ENCODE data around the gene PPP2R2B.

The PPP2R2B gene

DNA sequence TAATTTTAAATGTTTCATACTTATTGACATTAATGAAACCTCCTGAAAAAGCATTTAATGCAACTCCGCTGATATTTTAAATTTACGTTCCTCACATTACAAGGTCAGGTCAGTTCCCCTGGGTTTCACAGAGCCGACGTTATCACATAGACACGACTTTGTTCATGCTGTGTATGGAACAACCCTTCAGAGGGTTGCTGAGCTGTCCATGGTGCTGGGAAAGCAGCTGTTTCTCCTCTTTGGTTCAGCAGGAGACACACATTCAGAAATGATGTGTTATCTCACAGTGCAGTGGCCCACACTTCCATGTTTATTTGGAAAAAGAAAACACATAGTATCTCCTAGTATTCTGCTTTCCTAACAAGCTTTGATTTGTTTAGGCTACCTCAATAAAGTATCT, 53.5 kb downstream of the PPP2R2B start:
- no peak for DNase-seq (ENCODE audit: low read depth)

DNA sequence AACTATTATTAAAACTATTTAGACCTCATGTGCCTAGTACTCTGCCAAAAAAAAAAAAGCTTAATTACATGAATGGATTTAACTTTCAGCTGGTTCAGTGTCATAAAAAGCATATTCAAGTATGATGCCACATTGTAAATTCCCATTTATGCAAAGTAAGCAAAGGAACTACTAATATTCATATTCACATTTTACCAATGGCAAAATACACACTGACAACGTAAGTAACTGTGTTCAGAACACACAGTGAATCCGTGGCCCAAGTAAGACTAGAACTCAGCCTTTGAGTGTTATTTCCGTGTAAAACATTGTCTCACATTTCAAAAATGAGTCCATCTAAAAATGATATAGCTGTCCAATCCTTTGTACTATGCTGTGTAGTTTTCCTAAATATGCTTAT, 56.8 kb downstream of the PPP2R2B start:
- DNase-seq (ENCODE audit: low read depth) = no peak

DNA sequence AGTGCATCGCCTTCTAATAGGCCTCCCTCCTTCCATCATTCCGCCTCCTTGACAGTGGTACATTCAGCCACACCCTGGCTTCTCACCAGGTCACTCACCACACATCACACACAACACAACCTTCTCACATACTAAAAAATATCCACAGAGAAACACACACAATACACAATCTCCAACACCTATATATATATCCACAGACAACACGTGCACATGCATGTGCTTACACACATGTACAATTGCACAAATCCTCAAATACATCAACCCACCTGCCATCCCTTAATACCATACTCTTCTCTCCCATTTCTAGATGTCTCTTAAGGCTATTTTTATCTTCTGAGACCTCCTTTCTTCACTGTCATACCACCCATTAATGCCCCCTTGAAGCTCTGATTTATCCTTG, 57.6 kb downstream of the PPP2R2B start:
- DNase-seq (ENCODE audit: low read depth) = no peak

DNA sequence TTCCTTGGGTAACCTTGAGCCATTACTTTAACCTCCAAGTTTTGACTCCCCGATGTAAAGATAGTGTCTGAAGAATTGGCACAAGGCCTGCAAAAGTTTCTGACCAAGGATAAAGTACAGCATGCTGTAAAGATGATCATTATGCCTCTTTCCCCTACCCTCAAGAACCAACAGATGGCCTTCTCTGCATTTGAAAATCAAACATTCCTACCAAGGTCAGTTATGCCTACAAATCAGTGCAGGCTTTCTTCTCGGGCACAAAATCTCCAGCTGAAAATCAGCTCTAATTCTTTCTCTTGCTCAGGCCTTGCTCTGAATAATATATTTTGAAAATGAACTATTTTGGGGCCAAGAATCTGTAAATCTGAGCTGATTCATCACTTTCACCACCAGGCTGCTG, 59.7 kb downstream of the PPP2R2B start:
- DNase-seq (ENCODE audit: low read depth) = no peak

DNA sequence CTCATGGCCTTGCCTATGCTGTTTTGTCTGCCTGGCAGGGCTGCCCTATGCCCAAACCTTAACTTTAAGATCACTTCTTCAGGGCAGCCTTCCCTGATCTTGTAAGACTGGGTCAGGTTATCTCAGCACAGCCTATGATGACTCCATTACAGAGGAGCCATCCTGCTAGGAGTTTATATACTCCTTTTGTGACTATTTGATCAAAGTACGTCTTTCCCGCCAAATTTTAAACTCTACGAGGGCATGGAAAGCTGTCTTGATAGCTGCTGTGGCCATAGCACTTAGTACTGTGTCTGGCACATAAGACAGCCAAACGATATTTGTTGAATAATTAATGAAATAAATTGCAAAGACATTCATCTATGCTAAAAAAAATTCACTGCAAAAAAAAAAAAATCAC, 60.6 kb downstream of the PPP2R2B start:
- DNase-seq (ENCODE audit: low read depth) = no peak

DNA sequence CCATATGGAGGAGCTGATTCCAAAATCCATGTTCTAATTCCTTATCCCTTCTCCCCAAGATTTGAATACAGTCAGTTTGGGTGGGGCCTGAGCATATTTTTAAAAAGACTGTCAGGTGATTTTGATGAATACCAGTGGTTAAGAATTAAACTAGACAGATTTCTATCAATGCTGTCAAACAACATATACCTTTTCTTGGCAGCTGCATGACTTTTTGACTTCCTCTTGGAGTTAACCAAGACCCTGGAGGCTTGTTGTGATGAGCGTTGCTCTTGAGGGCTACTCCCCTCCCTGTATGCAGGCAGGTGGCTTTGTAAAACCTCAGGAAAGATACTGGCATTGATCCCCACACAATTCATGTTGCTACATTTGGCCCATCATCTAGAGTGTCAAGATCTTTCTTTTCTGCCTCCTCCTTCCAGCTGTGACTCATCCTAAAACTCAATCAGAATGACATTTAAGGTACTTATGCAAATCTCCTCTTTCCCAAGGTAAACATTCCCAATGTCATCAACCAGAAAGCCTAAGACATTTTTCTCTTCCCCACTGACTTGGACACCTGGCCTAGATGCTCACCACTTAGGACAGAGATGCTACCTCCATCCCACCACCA, 61.7 kb downstream of the PPP2R2B start:
- DNase-seq (ENCODE audit: low read depth) = no peak

DNA sequence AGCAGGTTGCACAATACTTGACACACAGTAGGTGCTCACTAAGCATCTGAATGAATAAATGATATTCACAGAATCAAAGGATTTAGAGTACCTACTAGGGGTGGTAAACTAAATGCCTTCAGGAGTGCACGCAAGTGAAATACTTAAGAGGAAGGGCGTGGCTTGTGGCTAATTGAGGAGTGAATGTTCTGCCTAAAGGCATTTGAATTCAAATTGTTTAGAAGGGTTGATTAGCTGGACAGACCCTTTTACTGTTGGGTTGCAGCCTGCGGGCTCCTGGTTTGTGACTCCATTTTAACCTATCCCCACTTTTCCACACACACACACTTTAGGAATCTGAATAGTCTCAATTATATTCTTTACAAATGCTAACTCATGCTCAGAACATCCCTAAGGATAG, 63.1 kb downstream of the PPP2R2B start:
- DNase-seq (ENCODE audit: low read depth) = no peak

DNA sequence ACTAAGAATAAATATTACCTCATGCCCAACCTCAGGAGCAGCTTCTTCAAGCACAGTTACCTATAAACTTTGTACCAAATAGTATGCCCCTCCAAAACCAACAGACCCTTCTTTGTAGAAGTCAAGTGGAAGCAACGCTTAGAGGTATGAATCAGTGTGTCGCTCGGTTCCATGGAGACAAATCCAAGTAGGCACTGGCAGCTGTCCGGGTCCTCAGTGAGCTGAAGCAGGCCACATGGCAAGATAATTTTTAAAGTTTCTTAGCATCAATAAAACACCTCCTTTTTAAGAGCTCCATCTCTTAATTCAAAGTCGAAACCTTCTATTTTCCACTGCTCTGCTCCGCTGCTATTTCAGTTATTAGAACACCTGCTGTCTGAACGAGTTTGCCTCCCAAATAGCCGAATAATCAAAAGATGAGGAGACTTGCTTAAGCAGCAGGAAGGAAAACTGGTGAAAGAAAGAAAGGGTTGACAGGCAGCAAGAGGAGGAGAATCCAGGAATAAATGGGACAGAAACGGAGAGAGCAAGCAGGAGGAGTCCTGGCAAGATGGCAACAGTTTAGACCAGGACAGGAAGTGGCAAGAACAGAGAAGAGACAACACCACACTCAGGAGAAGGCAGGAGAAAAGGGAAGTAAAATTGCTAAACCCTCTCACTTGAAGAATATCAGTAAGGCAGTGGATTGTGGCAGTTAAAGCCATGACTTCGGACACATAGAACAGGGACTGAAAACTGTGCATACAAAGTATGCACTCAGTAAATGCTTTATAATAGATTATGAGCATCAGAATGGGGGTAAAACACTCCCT, 65.0 kb downstream of the PPP2R2B start:
- DNase-seq (ENCODE audit: low read depth) = no peak

DNA sequence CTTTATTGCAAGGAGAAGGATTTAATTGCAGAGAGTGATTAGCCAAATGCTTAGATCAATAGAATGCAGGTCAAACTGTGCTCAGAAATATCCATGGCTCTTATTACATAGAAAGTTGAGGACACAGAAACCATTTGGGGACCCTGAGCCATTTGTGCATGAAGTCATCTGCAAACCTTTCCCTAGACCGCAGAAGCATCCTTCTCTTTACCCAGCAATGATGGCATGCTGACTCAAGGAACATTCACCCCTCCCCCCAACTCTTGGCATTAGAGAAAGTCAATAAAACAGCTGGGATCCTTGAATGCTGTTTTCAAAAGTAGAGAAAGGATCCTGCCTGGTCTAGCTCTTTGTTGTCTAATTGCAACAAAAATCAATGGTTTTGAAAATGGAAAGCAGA, 73.5 kb downstream of the PPP2R2B start:
- no peak for DNase-seq (ENCODE audit: low read depth)

DNA sequence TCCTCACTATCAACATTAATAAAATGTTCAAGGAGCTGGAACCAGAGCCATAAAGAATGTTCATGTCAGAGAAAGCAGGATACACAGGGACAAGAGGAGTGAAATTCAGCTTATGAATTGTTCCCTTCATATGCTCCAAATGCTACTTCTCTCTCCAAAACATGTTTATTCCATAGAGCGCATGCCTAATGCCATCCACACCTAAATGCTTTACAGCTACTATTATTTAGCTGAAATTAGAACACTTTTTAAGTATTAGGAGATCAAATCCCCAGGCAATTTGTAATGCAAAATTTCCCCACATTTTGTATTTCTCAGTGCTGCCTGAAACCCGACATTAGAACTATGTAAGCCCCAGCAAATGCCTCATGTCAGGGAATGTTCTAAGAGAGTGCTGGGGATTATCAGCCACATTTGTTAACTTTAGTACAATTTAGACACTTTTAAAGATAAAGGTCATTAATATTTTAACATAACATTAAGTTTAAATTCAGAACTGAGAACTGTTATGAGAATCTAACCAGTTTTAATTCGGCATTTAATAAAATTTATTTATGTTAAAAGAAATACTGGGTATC, 75.5 kb downstream of the PPP2R2B start:
- no peak for DNase-seq (ENCODE audit: low read depth)

DNA sequence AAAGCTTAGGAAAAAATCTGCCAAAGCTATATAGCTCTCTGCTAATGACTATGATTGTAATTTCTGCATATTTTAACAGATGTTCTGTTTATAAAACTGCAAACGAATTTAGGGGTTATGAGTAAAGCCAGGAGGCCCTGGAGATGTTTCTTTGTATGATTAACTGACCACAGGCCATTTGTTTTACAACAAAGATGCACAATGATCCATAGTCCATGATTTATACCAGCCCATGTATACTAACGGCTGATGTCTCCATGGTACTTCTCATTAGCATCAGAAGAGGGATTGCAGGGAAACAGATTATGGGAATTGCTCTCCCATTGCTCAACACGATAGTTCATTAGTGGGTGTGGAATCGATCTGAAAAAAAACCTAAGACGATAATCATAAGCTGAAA, 78.9 kb downstream of the PPP2R2B start:
- DNase-seq (ENCODE audit: low read depth) = no peak

DNA sequence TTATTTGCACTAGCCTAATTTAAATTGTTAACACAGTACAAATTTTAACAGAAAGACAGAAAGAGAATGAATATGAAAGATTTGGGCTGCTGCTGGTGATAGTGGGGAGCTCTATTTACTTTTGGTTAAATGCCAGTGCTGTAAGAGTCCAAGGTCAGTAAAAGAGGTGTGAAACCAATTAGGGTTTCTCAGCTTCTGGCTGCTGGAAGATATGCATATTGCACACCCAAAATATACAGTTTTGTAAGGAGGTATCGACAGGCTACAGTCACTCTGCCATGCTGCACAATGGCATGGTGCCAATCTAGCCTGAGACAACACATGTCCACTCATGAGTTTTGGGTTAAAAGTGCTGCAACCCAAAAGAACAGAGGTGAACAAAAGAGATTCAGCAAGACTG, 79.3 kb downstream of the PPP2R2B start:
- DNase-seq (ENCODE audit: low read depth) = no peak

DNA sequence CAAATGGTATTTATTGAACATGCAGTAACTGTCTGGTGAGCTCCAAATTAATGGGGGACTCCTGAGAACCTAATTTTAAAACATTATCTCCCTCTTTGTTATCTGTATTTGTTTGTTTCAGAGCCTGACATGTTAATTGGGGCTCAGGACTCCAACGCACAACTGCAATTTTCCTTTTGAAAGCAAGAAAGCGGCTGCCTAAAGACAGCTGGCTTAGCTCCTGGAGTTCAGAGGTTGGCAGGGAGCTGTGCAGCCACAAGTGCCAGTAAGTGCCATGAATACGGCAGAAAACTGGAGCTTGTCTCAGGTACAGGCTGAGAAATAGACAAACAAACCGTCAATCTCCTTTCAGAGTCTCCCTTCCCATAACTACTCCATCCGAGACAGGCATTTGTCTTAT, 80.9 kb downstream of the PPP2R2B start:
- no peak for DNase-seq (ENCODE audit: low read depth)

DNA sequence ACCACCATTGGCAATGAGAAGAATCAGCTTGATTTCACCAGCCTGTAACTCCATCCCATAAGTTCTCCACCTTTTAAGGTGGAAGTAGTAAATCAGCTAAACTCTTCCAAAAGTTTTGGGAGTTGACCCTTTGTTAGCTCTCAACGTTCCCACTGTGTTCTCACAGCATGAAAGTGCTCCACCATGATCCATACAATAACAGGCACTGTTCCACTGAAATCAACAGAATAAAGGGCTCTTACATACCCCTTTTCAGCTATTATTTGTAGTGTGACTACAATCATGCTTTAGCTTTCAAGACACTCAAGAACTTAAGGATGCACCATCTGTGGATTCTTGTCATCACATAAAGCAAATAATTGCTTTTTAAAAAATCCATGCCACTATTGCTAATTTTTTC, 81.6 kb downstream of the PPP2R2B start:
- no peak for DNase-seq (ENCODE audit: low read depth)

DNA sequence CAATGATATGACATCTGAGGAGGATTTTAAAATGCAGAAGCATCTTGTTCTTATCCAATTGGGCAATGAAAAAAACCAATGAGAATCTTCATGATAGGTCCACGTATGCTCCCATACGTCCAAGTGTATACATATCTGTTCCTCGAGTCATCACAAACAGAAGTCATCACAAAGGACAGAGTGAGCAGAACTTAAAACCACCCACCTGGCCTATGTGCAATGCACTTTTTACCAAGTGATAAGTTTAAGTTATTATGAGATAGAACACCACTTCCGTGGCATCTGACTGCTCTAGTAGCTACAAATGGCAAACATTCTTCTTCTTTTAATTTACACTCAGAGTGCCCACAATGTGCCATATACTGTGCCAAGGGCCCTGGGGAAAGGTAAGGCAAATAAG, 82.4 kb downstream of the PPP2R2B start:
- DNase-seq (ENCODE audit: low read depth) = no peak

DNA sequence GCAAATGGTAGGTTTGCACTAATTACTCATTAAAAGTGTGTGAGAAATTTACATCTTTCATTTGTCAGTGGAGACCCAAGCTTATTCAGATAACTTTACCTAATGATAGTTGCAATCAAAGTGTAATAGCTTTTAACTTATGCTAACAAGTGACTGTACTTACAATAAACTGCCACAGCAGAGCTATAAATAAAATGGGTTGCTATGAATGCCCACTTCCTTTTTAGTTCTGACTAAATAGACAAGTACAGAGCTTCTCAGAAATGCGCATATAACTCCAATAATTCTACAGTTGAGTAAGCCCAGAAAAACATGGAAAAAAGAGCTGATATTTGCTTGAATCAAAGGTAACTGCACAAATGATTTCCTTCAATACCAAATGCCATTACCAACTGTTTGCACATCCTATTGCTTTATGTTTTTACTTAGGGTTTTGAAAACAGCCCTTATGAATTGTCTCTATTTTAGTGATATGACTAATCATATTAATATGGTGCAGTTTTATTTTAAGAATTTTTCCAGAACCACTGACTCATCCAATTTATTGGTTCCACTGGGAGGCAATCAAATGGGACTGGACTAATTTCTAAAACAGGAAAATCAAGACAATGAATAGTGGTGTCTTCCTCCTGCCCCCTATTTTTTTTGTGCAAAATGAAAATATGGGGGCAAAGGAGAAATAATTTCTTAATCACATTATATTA, 84.1 kb downstream of the PPP2R2B start:
- no peak for DNase-seq (ENCODE audit: low read depth)

DNA sequence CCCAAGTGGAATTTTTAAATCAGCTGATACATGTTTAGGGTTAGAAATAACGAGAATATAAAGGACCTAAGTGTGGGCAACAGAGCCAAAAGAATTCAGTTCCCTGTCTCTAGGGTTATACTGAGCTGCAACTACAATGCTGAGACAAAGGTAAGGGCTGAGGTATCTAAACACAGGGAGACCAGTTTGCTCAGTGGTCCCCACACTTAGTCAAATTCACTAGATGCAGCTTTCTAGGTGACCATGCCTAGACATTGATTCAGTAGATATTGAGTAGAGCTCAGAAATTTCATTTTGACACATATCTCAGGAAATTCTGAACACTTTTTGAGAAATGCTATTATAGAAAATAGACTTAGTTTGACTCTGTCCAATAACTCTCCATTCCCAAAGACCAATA, 84.8 kb downstream of the PPP2R2B start:
- DNase-seq (ENCODE audit: low read depth) = no peak

DNA sequence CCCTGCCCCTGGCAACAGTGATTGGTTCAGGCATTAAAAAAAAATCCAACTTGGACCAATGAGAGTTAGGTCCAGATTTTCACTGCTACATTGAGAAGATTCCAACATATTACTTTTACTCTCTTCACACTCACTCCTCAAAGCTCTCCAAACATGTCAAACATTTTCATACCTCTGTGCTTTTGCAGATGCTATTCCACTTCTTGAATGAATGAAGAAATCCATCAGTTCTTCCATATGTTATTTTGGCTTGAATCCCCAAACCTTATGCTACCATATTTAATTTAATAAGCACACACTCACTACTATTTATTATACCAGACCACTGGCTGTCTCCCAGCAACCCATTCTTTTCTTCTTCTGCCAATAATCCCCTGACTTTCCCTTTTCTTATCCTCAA, 87.1 kb downstream of the PPP2R2B start:
- DNase-seq (ENCODE audit: low read depth) = no peak

DNA sequence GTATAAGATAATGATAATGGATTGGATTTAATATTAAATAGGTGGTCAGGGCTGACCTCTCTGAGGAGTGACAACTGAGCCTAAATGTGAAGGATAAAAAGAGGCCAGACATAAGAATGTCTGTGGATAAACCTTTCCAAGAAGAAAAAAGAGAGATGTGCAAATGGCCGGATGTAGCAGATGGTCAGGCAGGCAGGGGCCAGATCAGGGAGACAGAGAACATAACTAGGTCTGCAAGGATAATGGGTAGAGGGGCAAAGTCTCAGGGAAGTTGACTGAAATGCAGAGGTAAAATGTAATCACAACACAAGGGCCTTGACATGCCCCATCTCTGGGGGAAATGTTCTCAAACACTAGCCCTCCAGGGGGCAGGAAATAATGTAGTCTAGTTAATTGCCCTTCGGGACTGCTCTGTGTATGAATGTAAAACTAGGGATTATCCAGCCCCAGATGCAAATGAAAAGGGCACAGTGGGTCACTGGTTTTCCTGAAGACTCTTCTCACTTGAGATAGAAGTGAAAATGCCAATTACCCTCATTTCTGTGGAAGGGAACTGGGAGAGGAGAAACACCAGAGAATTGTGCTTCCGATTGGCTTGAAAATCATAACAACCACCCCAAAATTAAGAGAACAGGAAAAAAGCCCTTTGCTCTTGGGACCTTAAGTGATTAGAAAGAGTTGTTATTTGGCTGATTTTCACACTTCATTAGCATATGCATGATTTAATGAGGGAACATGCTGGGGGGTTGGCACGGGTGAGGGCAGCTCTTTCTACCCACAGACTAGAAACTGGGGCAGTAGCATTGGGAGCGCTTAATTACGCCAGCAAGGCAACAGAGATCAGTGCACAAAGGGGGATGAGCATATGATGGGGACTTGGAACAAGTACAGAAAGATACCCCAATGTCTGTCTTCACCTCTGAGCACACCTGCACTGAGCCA, 88.6 kb downstream of the PPP2R2B start:
- DNase-seq (ENCODE audit: low read depth) = no peak

DNA sequence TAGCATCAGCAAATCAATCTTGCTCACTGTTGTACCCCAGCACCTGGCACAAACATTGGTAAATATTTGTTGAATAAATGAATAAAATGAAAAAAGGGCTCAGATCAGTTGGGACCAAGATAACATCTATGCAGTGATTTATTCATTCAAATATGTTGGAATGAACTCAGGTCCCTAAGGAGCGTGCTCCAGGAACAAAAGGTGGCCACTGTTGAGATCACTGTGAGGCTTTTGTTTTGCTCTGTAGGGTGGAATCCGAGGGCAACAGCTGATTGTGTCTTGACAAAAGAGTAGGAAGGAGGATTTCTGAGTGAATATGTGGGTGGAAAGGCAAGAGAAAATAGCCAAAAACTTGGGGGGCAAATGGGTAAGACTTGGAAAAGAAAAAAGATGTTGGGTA, 89.7 kb downstream of the PPP2R2B start:
- DNase-seq (ENCODE audit: low read depth) = no peak

DNA sequence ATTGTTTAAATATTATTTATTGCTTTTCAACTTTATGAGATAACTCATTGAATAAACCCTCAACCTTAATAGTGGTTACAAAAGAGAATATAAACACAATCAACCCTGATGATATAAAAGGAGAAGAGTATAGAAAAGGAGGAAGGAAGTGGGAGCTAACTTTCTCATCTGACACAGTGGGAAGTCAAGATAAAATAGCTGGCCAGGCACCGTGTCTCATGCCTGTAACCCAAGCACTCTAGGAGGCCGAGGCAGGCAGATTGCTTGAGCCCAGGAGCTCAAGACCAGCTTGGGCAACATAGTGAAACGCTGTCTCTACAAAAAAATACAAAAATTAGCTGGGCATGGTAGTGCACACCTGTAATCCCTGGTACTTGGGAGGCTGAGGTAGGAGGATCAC, 93.5 kb downstream of the PPP2R2B start:
- no peak for DNase-seq (ENCODE audit: low read depth)

DNA sequence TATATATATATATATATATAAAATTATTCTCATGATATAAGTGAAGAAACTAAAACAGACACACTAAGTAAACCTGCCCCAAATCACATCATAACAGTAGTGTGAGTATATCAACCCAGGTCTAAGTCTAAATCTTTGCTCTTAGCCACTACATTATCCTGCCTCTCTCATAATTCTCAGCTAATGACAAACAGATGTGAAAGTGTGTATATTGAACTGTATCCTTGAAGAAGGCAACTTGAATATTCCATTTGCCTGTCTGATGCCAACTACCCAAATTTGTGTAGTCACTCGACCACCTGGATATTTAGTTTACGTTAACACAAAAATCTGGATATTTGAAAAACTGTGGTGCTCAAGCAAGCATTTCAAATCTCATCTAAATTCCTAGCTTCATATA, 97.4 kb downstream of the PPP2R2B start:
- DNase-seq (ENCODE audit: low read depth) = no peak

Measured in activated T-cell treated with anti-CD3 and anti-CD28 coated beads for 1 hour (primary cell).